ENCODE data around the gene PRKCH. TPM values are rescaled to one million over a fixed set of nuclear protein-coding genes. Genes with fewer than 3 reads are reported as not detected.

Gene PRKCH
- total RNA-seq, 1 experiment from 2014 or later = 22.3 TPM

DNA sequence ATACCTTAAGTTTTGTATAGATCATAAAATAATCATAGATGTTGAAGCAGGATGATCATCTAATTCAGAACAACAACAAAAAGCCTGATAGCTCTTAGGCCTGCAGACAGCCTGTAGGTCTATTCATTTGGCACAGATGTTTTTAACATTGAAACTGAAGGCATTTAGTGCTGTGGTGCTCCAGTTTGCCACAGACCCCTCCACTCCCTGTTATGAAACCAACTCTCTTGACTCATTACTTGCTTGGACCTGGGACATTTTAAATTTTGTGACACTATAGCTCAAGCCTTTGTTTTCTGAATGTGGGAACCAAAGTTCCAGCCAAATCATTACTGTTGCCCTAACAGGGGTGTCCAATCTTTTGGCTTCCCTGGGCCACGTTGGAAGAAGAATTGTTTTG, 9.1 kb downstream of the PRKCH start:
- no peaks in the 10 kb centered on the region for H3K9me3 Mint-ChIP-seq (ENCODE audit: low read depth, unreplicated experiment)
- no peak for DNase-seq
- TF ChIP-seq, protein P1, sequence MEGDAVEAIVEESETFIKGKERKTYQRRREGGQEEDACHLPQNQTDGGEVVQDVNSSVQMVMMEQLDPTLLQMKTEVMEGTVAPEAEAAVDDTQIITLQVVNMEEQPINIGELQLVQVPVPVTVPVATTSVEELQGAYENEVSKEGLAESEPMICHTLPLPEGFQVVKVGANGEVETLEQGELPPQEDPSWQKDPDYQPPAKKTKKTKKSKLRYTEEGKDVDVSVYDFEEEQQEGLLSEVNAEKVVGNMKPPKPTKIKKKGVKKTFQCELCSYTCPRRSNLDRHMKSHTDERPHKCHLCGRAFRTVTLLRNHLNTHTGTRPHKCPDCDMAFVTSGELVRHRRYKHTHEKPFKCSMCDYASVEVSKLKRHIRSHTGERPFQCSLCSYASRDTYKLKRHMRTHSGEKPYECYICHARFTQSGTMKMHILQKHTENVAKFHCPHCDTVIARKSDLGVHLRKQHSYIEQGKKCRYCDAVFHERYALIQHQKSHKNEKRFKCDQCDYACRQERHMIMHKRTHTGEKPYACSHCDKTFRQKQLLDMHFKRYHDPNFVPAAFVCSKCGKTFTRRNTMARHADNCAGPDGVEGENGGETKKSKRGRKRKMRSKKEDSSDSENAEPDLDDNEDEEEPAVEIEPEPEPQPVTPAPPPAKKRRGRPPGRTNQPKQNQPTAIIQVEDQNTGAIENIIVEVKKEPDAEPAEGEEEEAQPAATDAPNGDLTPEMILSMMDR (IDR thresholded peaks at IDR 0.05; ENCODE audit: unreplicated experiment) = no peak
- CTCF ChIA-PET = no interaction called here
- no TSS peak for BruUV-seq (replicated peaks)
- H3K27me3 Mint-ChIP-seq (ENCODE audit: unreplicated experiment) = no peaks in the 10 kb centered on the region
- intact Hi-C loops (cut with micrococcal nuclease; ENCODE audit: unreplicated experiment) = no loop called here
- H3K27ac Mint-ChIP-seq (ENCODE audit: unreplicated experiment) = no peak overlapping the region
- peaks cover 7% of the 10 kb centered on the region for H3K36me3 Mint-ChIP-seq (ENCODE audit: insufficient read depth, unreplicated experiment)
- no peak overlapping the region for H3K4me3 Mint-ChIP-seq (ENCODE audit: low read depth, unreplicated experiment)
- peaks cover 13% of the 10 kb centered on the region for H3K4me1 Mint-ChIP-seq (ENCODE audit: low read depth, unreplicated experiment)

DNA sequence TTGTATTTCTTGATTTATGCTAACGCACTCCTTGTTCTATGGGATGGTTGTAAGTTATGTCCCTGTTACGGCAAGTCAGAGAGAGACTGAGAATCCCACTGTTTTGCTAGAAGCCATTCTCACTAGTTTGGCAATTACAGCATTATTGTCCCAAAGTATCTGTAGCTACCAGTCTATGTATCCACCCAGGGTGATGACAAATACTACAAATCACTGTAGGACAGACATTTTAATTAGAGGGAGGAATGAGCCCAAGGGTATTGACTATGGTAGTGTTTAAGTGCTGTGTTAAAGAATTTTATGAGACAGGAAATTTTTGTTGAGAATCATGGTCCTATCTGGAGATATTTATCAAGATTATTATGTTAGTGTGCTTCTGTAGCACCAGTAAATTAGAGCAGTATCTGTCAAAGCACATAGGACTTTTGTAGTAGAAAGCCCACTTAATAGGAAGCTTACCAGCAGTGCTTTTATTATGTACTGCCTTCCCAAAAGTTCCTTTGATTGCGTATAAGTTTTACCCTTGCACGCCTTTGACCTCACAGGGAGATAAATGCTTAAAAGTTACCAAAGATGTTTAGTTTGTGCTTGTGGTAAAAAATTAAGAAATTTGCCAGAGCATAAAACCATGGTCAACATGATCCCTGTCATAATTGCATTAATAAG, 10.7 kb downstream of the PRKCH start:
- Mint-ChIP-seq H3K4me1 (ENCODE audit: low read depth, unreplicated experiment) (peaks cover 6% of the 10 kb centered on the region), H3K9me3 (ENCODE audit: low read depth, unreplicated experiment) (no peaks in the 10 kb centered on the region), H3K27ac (ENCODE audit: unreplicated experiment) (no peak overlapping the region), H3K27me3 (ENCODE audit: unreplicated experiment) (no peaks in the 10 kb centered on the region), H3K4me3 (ENCODE audit: low read depth, unreplicated experiment) (no peak overlapping the region), H3K36me3 (ENCODE audit: insufficient read depth, unreplicated experiment) (peaks cover 2% of the 10 kb centered on the region)
- TF ChIP-seq, protein P1 (IDR thresholded peaks at IDR 0.05; ENCODE audit: unreplicated experiment) = no peak
- BruUV-seq (replicated peaks) = no TSS peak
- CTCF ChIA-PET = no interaction called here
- intact Hi-C loops (cut with micrococcal nuclease; ENCODE audit: unreplicated experiment) = no loop called here
- DNase-seq = no peak

DNA sequence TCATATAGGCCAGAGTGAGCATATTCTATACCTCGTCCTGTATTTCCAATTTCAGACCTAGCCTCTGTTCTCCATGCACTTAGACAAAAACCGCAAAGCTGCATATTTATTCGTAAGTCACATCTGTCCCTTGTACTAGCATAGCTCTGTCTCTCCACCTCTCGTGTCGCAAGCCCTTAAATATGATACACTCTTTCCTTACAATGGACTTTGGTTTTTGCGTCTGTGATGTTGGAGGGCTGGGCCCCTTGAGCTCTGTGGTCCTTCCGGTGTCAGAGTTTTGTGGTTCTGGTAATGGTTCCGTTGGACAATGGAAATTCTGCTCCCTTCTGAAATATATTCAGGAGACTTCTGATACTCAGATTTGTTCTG, 11.3 kb downstream of the PRKCH start:
- CTCF ChIA-PET = no interaction called here

DNA sequence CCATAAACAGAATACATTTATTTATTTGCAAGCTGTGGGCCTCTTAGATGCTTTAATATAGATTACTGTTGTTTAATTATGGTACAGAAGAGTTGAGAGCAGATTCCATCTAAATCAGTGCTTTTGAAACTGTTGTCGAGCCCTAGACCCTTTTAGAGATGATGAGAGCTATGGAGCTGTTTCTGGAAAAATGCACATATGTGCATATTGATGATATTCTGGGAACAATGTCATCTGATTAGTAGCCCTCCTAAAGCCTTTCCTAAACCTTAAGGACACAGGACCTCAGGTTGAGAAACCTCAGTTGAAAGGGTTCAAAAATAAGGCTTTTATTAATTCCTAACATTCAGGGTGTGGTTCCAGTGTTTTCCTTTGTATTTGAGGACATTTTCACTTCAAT, 11.7 kb downstream of the PRKCH start:
- Mint-ChIP-seq H3K4me3 (ENCODE audit: low read depth, unreplicated experiment) (no peak overlapping the region), H3K4me1 (ENCODE audit: low read depth, unreplicated experiment) (peaks cover 8% of the 10 kb centered on the region), H3K27me3 (ENCODE audit: unreplicated experiment) (no peaks in the 10 kb centered on the region), H3K9me3 (ENCODE audit: low read depth, unreplicated experiment) (no peaks in the 10 kb centered on the region), H3K36me3 (ENCODE audit: insufficient read depth, unreplicated experiment) (no peaks in the 10 kb centered on the region), H3K27ac (ENCODE audit: unreplicated experiment) (no peak overlapping the region)
- no peak for DNase-seq
- TF ChIP-seq, protein P1 (IDR thresholded peaks at IDR 0.05; ENCODE audit: unreplicated experiment) = no peak
- BruUV-seq (replicated peaks) = no TSS peak
- intact Hi-C loops (cut with micrococcal nuclease; ENCODE audit: unreplicated experiment) = no loop called here
- CTCF ChIA-PET = no interaction called here

More for the DNA sequence above, 11.3 kb downstream of the PRKCH start:
- BruUV-seq (replicated peaks) = no TSS peak
- no peak overlapping the region for H3K27ac Mint-ChIP-seq (ENCODE audit: unreplicated experiment)
- peaks cover 4% of the 10 kb centered on the region for H3K4me1 Mint-ChIP-seq (ENCODE audit: low read depth, unreplicated experiment)
- no peaks in the 10 kb centered on the region for H3K27me3 Mint-ChIP-seq (ENCODE audit: unreplicated experiment)
- DNase-seq = no peak
- TF ChIP-seq, protein P1 (IDR thresholded peaks at IDR 0.05; ENCODE audit: unreplicated experiment) = no peak
- no peak overlapping the region for H3K4me3 Mint-ChIP-seq (ENCODE audit: low read depth, unreplicated experiment)
- intact Hi-C loops (cut with micrococcal nuclease; ENCODE audit: unreplicated experiment) = no loop called here
- H3K9me3 Mint-ChIP-seq (ENCODE audit: low read depth, unreplicated experiment) = no peaks in the 10 kb centered on the region
- no peaks in the 10 kb centered on the region for H3K36me3 Mint-ChIP-seq (ENCODE audit: insufficient read depth, unreplicated experiment)
